ENCODE results near the gene FNDC11.

The FNDC11 gene

DNA sequence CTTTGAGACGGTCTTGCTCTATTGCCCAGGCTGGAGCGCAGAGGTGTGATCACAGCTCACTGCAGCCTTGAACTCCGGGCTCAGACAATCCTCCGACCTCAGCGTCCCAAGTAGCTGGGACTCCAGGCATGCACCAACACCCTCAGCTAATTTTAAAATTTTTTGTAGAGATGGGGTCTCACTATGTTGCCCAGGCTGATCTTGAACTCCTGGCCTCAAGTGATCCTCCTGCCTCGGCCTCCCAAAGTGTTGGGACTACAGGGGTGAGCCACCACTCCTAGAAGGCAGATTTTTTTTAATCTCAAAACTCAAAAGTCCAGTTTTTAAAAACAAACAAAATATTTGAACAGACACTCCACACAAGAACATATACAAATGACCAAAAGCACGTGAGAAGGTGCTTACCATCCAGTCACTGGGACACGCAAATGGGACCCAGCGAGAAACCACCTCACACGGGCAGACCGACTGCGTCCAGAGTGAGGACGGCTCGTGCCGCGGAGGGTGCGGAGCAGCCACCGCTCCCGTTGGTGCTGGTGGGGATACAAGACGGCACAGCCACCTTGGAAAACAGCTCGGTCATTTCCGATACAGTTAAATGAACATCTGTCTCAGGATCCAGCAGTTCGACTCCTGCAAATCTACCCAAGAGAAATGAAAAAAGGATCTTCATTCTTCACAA lies 28.6 kb downstream of the FNDC11 start:
- Histone ChIP-seq H3K9ac (no peak overlapping the region), H3K4me3 (IDR thresholded peaks at IDR 0.05; ENCODE audit: insufficient read depth, low read depth, low read length) (no peak overlapping the region), H3K27me3 (ENCODE audit: insufficient read depth, low read depth) (peaks cover 61% of the 10 kb centered on the region), H4K20me1 (ENCODE audit: insufficient read depth) (no peaks in the 10 kb centered on the region), H3K4me1 (ENCODE audit: low read depth, poor library complexity, severe bottlenecking) (no peaks in the 10 kb centered on the region), H3K79me2 (ENCODE audit: insufficient read depth, low read depth) (no peaks in the 10 kb centered on the region), H2AFZ (ENCODE audit: low read depth) (no peak overlapping the region), H3K4me2 (no peak overlapping the region), H3K27ac (no peak overlapping the region), H3K36me3 (ENCODE audit: insufficient read depth) (no peaks in the 10 kb centered on the region)
- TF ChIP-seq, protein P1, sequence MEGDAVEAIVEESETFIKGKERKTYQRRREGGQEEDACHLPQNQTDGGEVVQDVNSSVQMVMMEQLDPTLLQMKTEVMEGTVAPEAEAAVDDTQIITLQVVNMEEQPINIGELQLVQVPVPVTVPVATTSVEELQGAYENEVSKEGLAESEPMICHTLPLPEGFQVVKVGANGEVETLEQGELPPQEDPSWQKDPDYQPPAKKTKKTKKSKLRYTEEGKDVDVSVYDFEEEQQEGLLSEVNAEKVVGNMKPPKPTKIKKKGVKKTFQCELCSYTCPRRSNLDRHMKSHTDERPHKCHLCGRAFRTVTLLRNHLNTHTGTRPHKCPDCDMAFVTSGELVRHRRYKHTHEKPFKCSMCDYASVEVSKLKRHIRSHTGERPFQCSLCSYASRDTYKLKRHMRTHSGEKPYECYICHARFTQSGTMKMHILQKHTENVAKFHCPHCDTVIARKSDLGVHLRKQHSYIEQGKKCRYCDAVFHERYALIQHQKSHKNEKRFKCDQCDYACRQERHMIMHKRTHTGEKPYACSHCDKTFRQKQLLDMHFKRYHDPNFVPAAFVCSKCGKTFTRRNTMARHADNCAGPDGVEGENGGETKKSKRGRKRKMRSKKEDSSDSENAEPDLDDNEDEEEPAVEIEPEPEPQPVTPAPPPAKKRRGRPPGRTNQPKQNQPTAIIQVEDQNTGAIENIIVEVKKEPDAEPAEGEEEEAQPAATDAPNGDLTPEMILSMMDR (conservative IDR thresholded peaks at IDR 0.05; ENCODE audit: low read depth, low read length): no peak

DNA sequence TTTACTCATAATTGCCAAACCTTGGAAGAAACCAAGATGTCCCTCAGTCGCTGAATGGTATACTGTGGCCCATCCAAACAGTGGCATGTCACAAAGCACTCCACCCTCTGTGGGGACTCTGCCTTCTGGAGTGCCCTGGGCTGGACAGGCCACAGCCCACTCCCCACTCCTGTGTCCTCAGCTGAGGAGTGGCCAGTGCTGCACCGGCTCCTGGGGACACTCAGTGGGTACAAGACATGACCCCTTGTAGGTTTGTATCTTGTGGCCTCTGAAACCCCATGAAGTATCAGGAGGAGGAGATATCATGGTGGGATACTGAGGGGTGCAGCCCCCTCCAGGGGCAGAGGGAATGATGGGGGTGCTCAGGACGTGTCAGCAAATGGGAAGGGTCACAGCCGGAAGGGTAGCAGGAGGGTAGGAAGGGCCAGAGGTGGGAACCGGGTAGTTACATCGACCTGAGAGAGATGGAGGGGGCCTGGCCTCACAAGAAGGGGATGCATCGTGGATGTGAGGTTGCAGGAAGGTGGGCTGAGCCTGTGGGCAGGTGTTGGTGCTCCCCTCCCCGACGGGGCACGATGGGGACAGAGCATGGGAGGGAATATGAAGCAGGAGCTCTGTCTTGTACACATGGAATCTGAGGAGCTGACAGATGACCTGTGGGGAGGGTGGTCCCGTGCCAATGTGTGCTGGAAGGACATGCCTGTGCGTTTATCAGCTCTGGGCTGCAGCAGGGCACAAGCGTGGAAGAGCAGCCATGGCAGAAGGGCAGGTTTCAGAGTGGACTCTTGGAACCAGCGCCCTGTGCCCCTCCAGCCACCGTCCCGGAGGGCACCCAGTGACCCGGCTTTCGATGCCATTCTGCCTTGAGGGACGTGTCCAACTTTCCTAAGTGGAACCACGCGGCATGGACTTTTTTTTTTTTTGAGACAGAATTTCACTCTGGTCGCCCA lies 31.9 kb downstream of the FNDC11 start:
- Histone ChIP-seq H3K36me3 (ENCODE audit: insufficient read depth) (no peaks in the 10 kb centered on the region), H3K4me3 (IDR thresholded peaks at IDR 0.05; ENCODE audit: insufficient read depth, low read depth, low read length) (no peak overlapping the region), H2AFZ (ENCODE audit: low read depth) (no peak overlapping the region), H3K79me2 (ENCODE audit: insufficient read depth, low read depth) (no peaks in the 10 kb centered on the region), H3K4me2 (no peak overlapping the region), H3K4me1 (ENCODE audit: low read depth, poor library complexity, severe bottlenecking) (no peaks in the 10 kb centered on the region), H3K27ac (no peak overlapping the region), H3K27me3 (ENCODE audit: insufficient read depth, low read depth) (peaks cover 28% of the 10 kb centered on the region), H3K9ac (no peak overlapping the region), H4K20me1 (ENCODE audit: insufficient read depth) (no peaks in the 10 kb centered on the region)
- TF ChIP-seq, protein P1 (conservative IDR thresholded peaks at IDR 0.05; ENCODE audit: low read depth, low read length): no peak

DNA sequence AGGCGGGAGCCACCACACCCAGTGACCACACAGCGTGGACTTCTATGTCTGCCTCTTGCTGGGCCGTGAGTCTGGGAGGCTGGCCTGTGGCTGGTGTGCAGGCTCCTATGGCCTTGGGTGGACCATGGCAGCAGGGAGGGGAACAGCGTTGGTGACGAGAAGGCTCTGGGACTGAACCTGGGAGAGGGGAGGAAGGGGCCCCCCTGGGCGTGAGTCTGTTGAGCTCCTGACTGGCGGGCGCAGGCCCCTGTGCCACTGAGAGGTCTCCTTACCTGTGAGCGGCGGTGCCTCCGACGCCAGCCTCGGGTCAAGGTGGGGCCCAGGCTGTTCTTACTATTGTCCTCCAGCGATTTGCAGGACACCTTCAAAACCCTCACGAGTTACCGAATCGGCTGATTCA lies 32.8 kb downstream of the FNDC11 start:
- Histone ChIP-seq H3K9ac (no peak overlapping the region), H3K4me3 (IDR thresholded peaks at IDR 0.05; ENCODE audit: insufficient read depth, low read depth, low read length) (no peak overlapping the region), H3K36me3 (ENCODE audit: insufficient read depth) (no peaks in the 10 kb centered on the region), H3K27ac (no peak overlapping the region), H3K27me3 (ENCODE audit: insufficient read depth, low read depth) (peaks cover 19% of the 10 kb centered on the region), H3K4me1 (ENCODE audit: low read depth, poor library complexity, severe bottlenecking) (no peaks in the 10 kb centered on the region), H2AFZ (ENCODE audit: low read depth) (no peak overlapping the region), H3K79me2 (ENCODE audit: insufficient read depth, low read depth) (no peaks in the 10 kb centered on the region), H3K4me2 (no peak overlapping the region), H4K20me1 (ENCODE audit: insufficient read depth) (no peaks in the 10 kb centered on the region)
- TF ChIP-seq, protein P1 (conservative IDR thresholded peaks at IDR 0.05; ENCODE audit: low read depth, low read length): no peak

DNA sequence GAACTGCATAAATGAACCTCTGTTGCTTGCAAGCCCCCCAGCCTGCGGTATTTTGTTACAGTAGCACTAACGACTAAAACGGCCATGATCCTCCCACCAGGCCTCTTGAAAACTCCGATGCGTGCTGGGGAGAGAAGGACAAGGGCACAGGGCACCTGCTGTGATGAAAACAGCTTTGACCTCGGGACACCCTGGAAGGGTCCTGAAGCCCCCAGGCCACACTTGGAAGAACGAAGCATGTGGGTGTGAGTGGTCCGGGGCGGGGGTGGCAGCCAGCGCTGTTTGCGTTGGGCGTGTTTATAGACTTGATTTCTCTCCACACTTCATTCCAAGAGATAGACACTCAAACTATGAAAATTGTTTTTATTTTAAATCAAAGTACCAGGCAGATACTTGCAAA lies 33.3 kb downstream of the FNDC11 start:
- H3K27me3 ChIP-seq (ENCODE audit: insufficient read depth, low read depth): peaks cover 14% of the 10 kb centered on the region
- no peaks in the 10 kb centered on the region for H4K20me1 ChIP-seq (ENCODE audit: insufficient read depth)
- no peaks in the 10 kb centered on the region for H3K79me2 ChIP-seq (ENCODE audit: insufficient read depth, low read depth)
- H2AFZ ChIP-seq (ENCODE audit: low read depth): no peak overlapping the region
- TF ChIP-seq, protein P1 (conservative IDR thresholded peaks at IDR 0.05; ENCODE audit: low read depth, low read length): no peak
- no peaks in the 10 kb centered on the region for H3K4me1 ChIP-seq (ENCODE audit: low read depth, poor library complexity, severe bottlenecking)
- H3K9ac ChIP-seq: no peak overlapping the region
- no peak overlapping the region for H3K4me3 ChIP-seq (IDR thresholded peaks at IDR 0.05; ENCODE audit: insufficient read depth, low read depth, low read length)
- H3K36me3 ChIP-seq (ENCODE audit: insufficient read depth): no peaks in the 10 kb centered on the region
- H3K27ac ChIP-seq: no peak overlapping the region
- H3K4me2 ChIP-seq: no peak overlapping the region
